HepG2 (cell line): ENCODE results near the gene GGA3.

Experiments
- CTCF ChIP-seq: sonication (generic); formaldehyde crosslinking; IDR thresholded peaks from 2 replicates; pipeline ENCODE4 v1.5.0; 2020; ENCODE audit warnings: mild to moderate bottlenecking, missing genetic modification reagents, moderate library complexity
- GTF3A ChIP-seq: sonication (generic); formaldehyde crosslinking; conservative IDR thresholded peaks from 2 replicates; pipeline ENCODE4 v1.4.0; 2020; ENCODE audit warnings: mild to moderate bottlenecking, missing genetic modification reagents
- MAX ChIP-seq: IDR thresholded peaks from 2 replicates; pipeline ENCODE4 v1.6.1; 2012; ENCODE audit warnings: inconsistent platforms
- MEF2D ChIP-seq: sonication (generic); formaldehyde crosslinking; IDR thresholded peaks from 2 replicates; pipeline ENCODE4 v1.5.1; 2020; ENCODE audit warnings: mild to moderate bottlenecking, missing genetic modification reagents
- NFRKB ChIP-seq: fragments of 450-650 bp; IDR thresholded peaks from 2 replicates; pipeline ENCODE4 v1.6.1; 2017
- NFYB ChIP-seq: sonication (generic); formaldehyde crosslinking; IDR thresholded peaks from 2 replicates; pipeline ENCODE4 v1.4.0; 2020; ENCODE audit warnings: missing genetic modification reagents
- NR1H2 ChIP-seq: sonication (generic); formaldehyde crosslinking; IDR thresholded peaks from 2 replicates; pipeline ENCODE4 v1.8.1; 2022; ENCODE audit warnings: low read depth, missing genetic modification reagents, borderline replicate concordance
- POLR2A ChIP-seq, 2 experiments: IDR thresholded peaks; 2 replicates each; pipeline ENCODE4 v1.6.1; 2011; ENCODE audit warnings: low read depth in 2 of 2, low read length in 2 of 2, mild to moderate bottlenecking in 1 of 2, moderate library complexity in 1 of 2; ENCODE audit not compliant: insufficient read depth in 1 of 2
- ZBTB21 ChIP-seq: sonication (generic); formaldehyde crosslinking; IDR thresholded peaks from 2 replicates; pipeline ENCODE4 v1.4.0; 2020; ENCODE audit warnings: missing genetic modification reagents
- ZNF629 ChIP-seq: sonication (generic); formaldehyde crosslinking; conservative IDR thresholded peaks from 2 replicates; pipeline ENCODE4 v1.5.0; 2020; ENCODE audit warnings: missing genetic modification reagents
- ZZZ3 ChIP-seq: sonication (generic); formaldehyde crosslinking; IDR thresholded peaks from 2 replicates; pipeline ENCODE4 v1.4.0; 2020; ENCODE audit warnings: missing genetic modification reagents, mild to moderate bottlenecking, borderline replicate concordance

- no peak for TF ChIP-seq ZBTB21 (CRISPR knock-in tag)
- no peak for TF ChIP-seq MAX
- no peak for TF ChIP-seq NFYB (CRISPR knock-in tag)
- no peak for TF ChIP-seq ZZZ3 (CRISPR knock-in tag)
- no peak for TF ChIP-seq NFRKB
- no peak for TF ChIP-seq MEF2D
- TF ChIP-seq CTCF, result no peak
- TF ChIP-seq GTF3A (CRISPR knock-in tag), result no peak
- no peak for TF ChIP-seq POLR2A (IDR thresholded peaks at IDR 0.05; ENCODE audit: insufficient read depth in 1 of 2, low read depth in 2 of 2, low read length in 2 of 2)
- no peak for TF ChIP-seq ZNF629 (CRISPR knock-in tag)
- no peak for TF ChIP-seq NR1H2
These were observed 46.7 kb upstream of the GGA3 start for GRCh38 chr17:75307957-75308731.
